H9 (cell line): ENCODE results near the gene KRTAP10-9. TPM values are rescaled to one million over a fixed set of nuclear protein-coding genes. Genes with fewer than 3 reads are reported as not detected.

Experiments
- DNase-seq: peaks from one replicate; pipeline ENCODE4 v3.0.0-alpha.2; 2017
- H2AFZ ChIP-seq: one replicate; pipeline ENCODE4 v1.6.1; 2013; ENCODE audit warnings: mild to moderate bottlenecking, low read length, control low read depth, moderate library complexity
- H2AK5ac ChIP-seq: 2 replicates; pipeline ENCODE4 v1.6.1; 2013; ENCODE audit warnings: low read length, control low read depth, mixed read lengths; ENCODE audit not compliant: insufficient read length
- H2BK120ac ChIP-seq: one replicate; pipeline ENCODE4 v1.6.1; 2013; ENCODE audit warnings: low read depth, mild to moderate bottlenecking, low read length, control low read depth, inconsistent platforms; ENCODE audit not compliant: poor library complexity, severe bottlenecking
- H2BK12ac ChIP-seq: 2 replicates; pipeline ENCODE4 v1.6.1; 2013; ENCODE audit warnings: low read length, control low read depth, mixed read lengths, low read depth; ENCODE audit not compliant: insufficient read length
- H2BK15ac ChIP-seq: 2 replicates; pipeline ENCODE4 v1.6.1; 2013; ENCODE audit warnings: low read depth, low read length, control low read depth
- H2BK20ac ChIP-seq: one replicate; pipeline ENCODE4 v1.6.1; 2013; ENCODE audit warnings: low read depth, mild to moderate bottlenecking, low read length, control low read depth, inconsistent platforms; ENCODE audit not compliant: poor library complexity, severe bottlenecking
- H2BK5ac ChIP-seq: 2 replicates; pipeline ENCODE4 v1.6.1; 2013; ENCODE audit warnings: low read length, control low read depth, mixed read lengths; ENCODE audit not compliant: insufficient read length
- H3K14ac ChIP-seq: 2 replicates; pipeline ENCODE4 v1.6.1; 2013; ENCODE audit warnings: low read length, control low read depth; ENCODE audit not compliant: insufficient read depth
- H3K18ac ChIP-seq: 2 replicates; pipeline ENCODE4 v1.6.1; 2013; ENCODE audit warnings: low read depth, mild to moderate bottlenecking, mixed read lengths, low read length, control low read depth; ENCODE audit not compliant: insufficient read length
- H3K23ac ChIP-seq: 2 replicates; pipeline ENCODE4 v1.6.1; 2013; ENCODE audit warnings: low read length, control low read depth, mixed read lengths, low read depth; ENCODE audit not compliant: insufficient read length
- H3K23me2 ChIP-seq: 2 replicates; pipeline ENCODE4 v1.6.1; 2013; ENCODE audit warnings: low read depth, mild to moderate bottlenecking, mixed read lengths, low read length, control low read depth; ENCODE audit not compliant: insufficient read length, poor library complexity, severe bottlenecking
- H3K27ac ChIP-seq: 2 replicates; pipeline ENCODE4 v1.5.1; 2013; ENCODE audit warnings: low read length, control low read depth, mixed read lengths, low read depth; ENCODE audit not compliant: insufficient read length
- H3K27me3 ChIP-seq: 2 replicates; pipeline ENCODE4 v1.6.1; 2013; ENCODE audit warnings: low read length, control low read depth, inconsistent platforms; ENCODE audit not compliant: insufficient read depth
- H3K4ac ChIP-seq: 2 replicates; pipeline ENCODE4 v1.6.1; 2013; ENCODE audit warnings: low read depth, mild to moderate bottlenecking, control low read depth, inconsistent platforms, low read length, moderate library complexity
- H3K4me1 ChIP-seq: 2 replicates; pipeline ENCODE4 v1.6.1; 2013; ENCODE audit warnings: low read length, control low read depth, inconsistent platforms; ENCODE audit not compliant: insufficient read depth
- H3K4me2 ChIP-seq: 2 replicates; pipeline ENCODE4 v1.6.1; 2013; ENCODE audit warnings: low read length, control low read depth, mixed read lengths; ENCODE audit not compliant: insufficient read length, insufficient read depth
- H3K56ac ChIP-seq: 2 replicates; pipeline ENCODE4 v1.6.1; 2013; ENCODE audit warnings: low read depth, mild to moderate bottlenecking, mixed read lengths, low read length, control low read depth; ENCODE audit not compliant: insufficient read length
- H3K79me1 ChIP-seq: 2 replicates; pipeline ENCODE4 v1.6.1; 2013; ENCODE audit warnings: low read depth, mild to moderate bottlenecking, moderate library complexity, low read length, control low read depth, inconsistent platforms; ENCODE audit not compliant: insufficient read depth, poor library complexity, severe bottlenecking
- H3K79me2 ChIP-seq: 2 replicates; pipeline ENCODE4 v1.6.1; 2013; ENCODE audit warnings: low read length, control low read depth, inconsistent platforms; ENCODE audit not compliant: insufficient read depth
- H3K9ac ChIP-seq: 2 replicates; pipeline ENCODE4 v1.6.1; 2013; ENCODE audit warnings: low read length, control low read depth, mixed read lengths; ENCODE audit not compliant: insufficient read length; ENCODE audit errors: extremely low read depth
- H3K9me3 ChIP-seq: one replicate; pipeline ENCODE4 v1.6.1; 2013; ENCODE audit warnings: low read depth, low read length, inconsistent platforms; ENCODE audit not compliant: control insufficient read depth
- H3T11ph ChIP-seq: one replicate; pipeline ENCODE4 v1.6.1; 2013; ENCODE audit warnings: mild to moderate bottlenecking, low read length, control low read depth, inconsistent platforms
- H4K20me1 ChIP-seq: one replicate; pipeline ENCODE4 v1.6.1; 2013; ENCODE audit not compliant: control insufficient read depth, insufficient read length, insufficient read depth
- H4K5ac ChIP-seq: 2 replicates; pipeline ENCODE4 v1.6.1; 2013; ENCODE audit warnings: low read depth, mild to moderate bottlenecking, mixed read lengths, low read length, control low read depth; ENCODE audit not compliant: insufficient read length
- H4K8ac ChIP-seq: replicated peaks from 2 replicates; pipeline ENCODE4 v1.6.1; 2013; ENCODE audit warnings: low read length, control low read depth, mixed read lengths, low read depth; ENCODE audit not compliant: insufficient read length
- H4K91ac ChIP-seq: 2 replicates; pipeline ENCODE4 v1.6.1; 2013; ENCODE audit warnings: low read depth, mild to moderate bottlenecking, moderate library complexity, mixed read lengths, low read length, control low read depth; ENCODE audit not compliant: insufficient read length
- H3K27ac Mint-ChIP-seq, 3 experiments: 2 replicates in 2 of 3; 3 replicates in 1 of 3; pipeline ENCODE4 v1.8.0; 2020 to 2021; ENCODE audit warnings: mixed read lengths in 3 of 3, mild to moderate bottlenecking in 1 of 3, moderate library complexity in 1 of 3
- H3K27me3 Mint-ChIP-seq: 2 replicates; pipeline ENCODE4 v1.8.0; 2021; ENCODE audit warnings: low read depth, mild to moderate bottlenecking, moderate library complexity, mixed read lengths
- H3K36me3 Mint-ChIP-seq, 3 experiments: 2 replicates in 2 of 3; 3 replicates in 1 of 3; pipeline ENCODE4 v1.8.0; 2020 to 2021; ENCODE audit warnings: low read depth in 3 of 3, mixed read lengths in 3 of 3; ENCODE audit not compliant: insufficient read depth in 1 of 3
- H3K4me1 Mint-ChIP-seq, 2 experiments: 2 replicates each; pipeline ENCODE4 v1.8.0; 2020; ENCODE audit warnings: mixed read lengths in 2 of 2
- H3K4me3 Mint-ChIP-seq, 2 experiments: 2 replicates in 1 of 2; 3 replicates in 1 of 2; pipeline ENCODE4 v1.8.0; 2020 to 2021; ENCODE audit warnings: mild to moderate bottlenecking in 2 of 2, mixed read lengths in 2 of 2, moderate library complexity in 1 of 2
- H3K9me3 Mint-ChIP-seq, 2 experiments: 2 replicates in 1 of 2; 3 replicates in 1 of 2; pipeline ENCODE4 v1.8.0; 2020; ENCODE audit warnings: mild to moderate bottlenecking in 2 of 2, mixed read lengths in 2 of 2, moderate library complexity in 1 of 2
- CTCF ChIP-seq: fragments of 200-600 bp; sonication (generic); conservative IDR thresholded peaks from 3 replicates; pipeline ENCODE4 v1.8.0; 2021; ENCODE audit warnings: antibody characterized with exemption, mild to moderate bottlenecking
- WGBS: extraction: QIAGEN DNeasy Blood & Tissue Kit; methylation state at CpG from one replicate; pipeline ENCODE4 v1.1.7; 2013; ENCODE audit warnings: missing lambda C conversion rate, low lambda C conversion rate, mixed read lengths; ENCODE audit not compliant: insufficient read length; ENCODE audit errors: extremely low coverage; 5-methylcytosine and 5-hydroxymethylcytosine counted together
- total RNA-seq: library from RNA; stranded (reverse); gene quantifications from 2 replicates; pipeline ENCODE4 v1.2.1, GENCODE V29; 2021

KRTAP10-9 gene
- total RNA-seq, 1 experiment from 2014 or later: not detected

DNA sequence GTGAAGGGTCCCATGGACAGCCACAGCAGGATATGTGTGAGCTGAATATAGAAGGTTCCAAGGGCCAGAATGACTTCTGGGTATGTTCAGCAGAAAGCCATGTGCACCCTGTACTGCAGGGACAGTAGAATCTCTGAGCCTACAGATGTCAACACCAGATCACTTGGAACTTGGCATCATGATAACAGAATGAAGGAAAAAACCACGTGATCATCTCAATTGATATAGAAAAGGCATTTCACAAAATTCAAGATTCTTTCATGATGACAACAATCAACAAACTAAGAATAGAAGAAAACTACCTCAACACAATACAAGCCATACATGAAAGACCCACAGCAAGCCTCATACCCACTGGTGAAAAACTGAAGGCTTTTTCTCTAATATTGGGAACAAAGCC lies 40.7 kb downstream of the KRTAP10-9 start:
- no peak for DNase-seq
- H3K9me3 Mint-ChIP-seq: peaks cover 32 to 43% of the 10 kb centered on the region in 2 experiments
- Histone ChIP-seq H3K56ac (no peak overlapping the region), H3K4me1 (no peaks in the 10 kb centered on the region), H4K5ac (no peak overlapping the region), H3K18ac (no peak overlapping the region), H4K91ac (no peak overlapping the region), H2AFZ (no peak overlapping the region), H2BK12ac (no peak overlapping the region), H2BK120ac (no peak overlapping the region), H3K14ac (no peak overlapping the region), H3K79me2 (no peaks in the 10 kb centered on the region), H2BK15ac (no peak overlapping the region), H2BK5ac (no peak overlapping the region), H2AK5ac (no peak overlapping the region), H3T11ph (no peak overlapping the region), H4K20me1 (no peaks in the 10 kb centered on the region), H3K27me3 (no peaks in the 10 kb centered on the region), H3K9me3 (no peaks in the 10 kb centered on the region), H3K4me2 (no peak overlapping the region), H3K23me2 (no peaks in the 10 kb centered on the region), H3K27ac (no peak overlapping the region), H3K4ac (no peak overlapping the region), H3K9ac (no peak overlapping the region), H3K23ac (no peak overlapping the region), H3K79me1 (no peaks in the 10 kb centered on the region), H4K8ac (no peak overlapping the region), H2BK20ac (no peak overlapping the region)
- no peak for TF ChIP-seq CTCF
- WGBS: no CpG with 5 or more reads among the region's 1 CpG
- H3K27me3 Mint-ChIP-seq: peaks cover 4% of the 10 kb centered on the region; the same call in 1 of the 2 replicates
- no peak overlapping the region for H3K27ac Mint-ChIP-seq
- H3K36me3 Mint-ChIP-seq: peaks cover 12 to 34% (median 17%) of the 10 kb centered on the region in 3 experiments
- no peaks in the 10 kb centered on the region for H3K4me1 Mint-ChIP-seq
- no peak overlapping the region for H3K4me3 Mint-ChIP-seq
